Measurements from ENCODE around the gene KCNMA1. TPM values are rescaled to one million over a fixed set of nuclear protein-coding genes. Genes with fewer than 3 reads are reported as not detected.

The KCNMA1 gene
- total and polyA plus RNA-seq, 2 donors from 2014 or later, result 4.2 to 8.9 TPM

GRCh38 chr10:76899490-76899889 lies 738.1 kb downstream of the KCNMA1 start:
- H3K9ac ChIP-seq (ENCODE audit: low read length in 3 of 3), result no peak overlapping the region
- no peak overlapping the region for H3K27ac ChIP-seq (ENCODE audit: low read depth in 2 of 2, low read length in 2 of 2)
- no peaks in the 10 kb centered on the region for H3K27me3 ChIP-seq (ENCODE audit: control insufficient read depth, insufficient read depth, low read length)
- no peak for TF ChIP-seq CTCF (IDR thresholded peaks at IDR 0.05; ENCODE audit: borderline replicate concordance, extremely low read depth, insufficient read depth)
- no peaks in the 10 kb centered on the region for H3K9me3 ChIP-seq (ENCODE audit: control insufficient read depth in 2 of 3, insufficient read depth in 1 of 3, low read length in 3 of 3)
- H3K4me1 ChIP-seq (ENCODE audit: control insufficient read depth in 2 of 3, insufficient read depth in 2 of 3, low read depth in 1 of 3, low read length in 3 of 3), result no peaks in the 10 kb centered on the region
- H3K36me3 ChIP-seq (ENCODE audit: control insufficient read depth in 2 of 3, insufficient read depth in 3 of 3, low read length in 3 of 3), result no peaks in the 10 kb centered on the region
- no peak for DNase-seq
- intact Hi-C loops (cut with DNase I), result no loop called here
- FAIRE-seq, result no peak
- H3K4me3 ChIP-seq (ENCODE audit: low read length in 3 of 3), result no peak overlapping the region

GRCh38 chr10:76892766-76893479 lies 744.7 kb downstream of the KCNMA1 start:
- no peak overlapping the region for H3K9ac ChIP-seq (ENCODE audit: low read length in 3 of 3)
- no peak for TF ChIP-seq CTCF (IDR thresholded peaks at IDR 0.05; ENCODE audit: borderline replicate concordance, extremely low read depth, insufficient read depth)
- DNase-seq (peak in 2 of 5 donors; percentile 13 to 45), FAIRE-seq (no peak)
- H3K9me3 ChIP-seq (ENCODE audit: control insufficient read depth in 2 of 3, insufficient read depth in 1 of 3, low read length in 3 of 3), result no peaks in the 10 kb centered on the region
- H3K36me3 ChIP-seq (ENCODE audit: control insufficient read depth in 2 of 3, insufficient read depth in 3 of 3, low read length in 3 of 3), result no peaks in the 10 kb centered on the region
- no peaks in the 10 kb centered on the region for H3K27me3 ChIP-seq (ENCODE audit: control insufficient read depth, insufficient read depth, low read length)
- H3K4me3 ChIP-seq (ENCODE audit: low read length in 3 of 3), result no peak overlapping the region
- intact Hi-C loops (cut with DNase I), result no loop called here
- H3K4me1 ChIP-seq (ENCODE audit: control insufficient read depth in 2 of 3, insufficient read depth in 2 of 3, low read depth in 1 of 3, low read length in 3 of 3), result no peaks in the 10 kb centered on the region
- no peak overlapping the region for H3K27ac ChIP-seq (ENCODE audit: low read depth in 2 of 2, low read length in 2 of 2)

- TF ChIP-seq CTCF (IDR thresholded peaks at IDR 0.05; ENCODE audit: borderline replicate concordance, extremely low read depth, insufficient read depth), result no peak
- Histone ChIP-seq H3K36me3 (ENCODE audit: control insufficient read depth in 2 of 3, insufficient read depth in 3 of 3, low read length in 3 of 3) (no peaks in the 10 kb centered on the region), H3K9me3 (ENCODE audit: control insufficient read depth in 2 of 3, insufficient read depth in 1 of 3, low read length in 3 of 3) (no peaks in the 10 kb centered on the region), H3K4me1 (ENCODE audit: control insufficient read depth in 2 of 3, insufficient read depth in 2 of 3, low read depth in 1 of 3, low read length in 3 of 3) (no peaks in the 10 kb centered on the region), H3K27ac (ENCODE audit: low read depth in 2 of 2, low read length in 2 of 2) (no peak overlapping the region), H3K4me3 (ENCODE audit: low read length in 3 of 3) (no peak overlapping the region), H3K27me3 (ENCODE audit: control insufficient read depth, insufficient read depth, low read length) (no peaks in the 10 kb centered on the region), H3K9ac (ENCODE audit: low read length in 3 of 3) (no peak overlapping the region)
- intact Hi-C loops (cut with DNase I), result no loop called here
- DNase-seq (no peak), FAIRE-seq (no peak)
Observed at GRCh38 chr10:76887223-76888010, 750.2 kb downstream of the KCNMA1 start.

All from kidney (tissue), 14 donors.